A673 (cell line): ENCODE measurements around the gene MPPED2. TPM values are rescaled to one million over a fixed set of nuclear protein-coding genes. Genes with fewer than 3 reads are reported as not detected.

Experiments
- BruUV-seq: library from RNA; stranded (reverse); fragments of 400-500 nt; replicated peaks from 2 replicates; lab custom pipeline; 2021; lab: Mats Ljungman, UMichigan
- CTCF ChIA-PET: fragments of 300-600 bp; sonication (Branson Sonifier 250); formaldehyde crosslinking; loops from one replicate; lab custom pipeline; 2022; ENCODE audit warnings: antibody characterized with exemption; lab: Charles Lee
- POLR2A ChIA-PET: fragments of 300-600 bp; sonication (Branson Sonifier 250); formaldehyde crosslinking; loops from one replicate; lab custom pipeline; 2022; ENCODE audit warnings: antibody characterized with exemption; ENCODE audit not compliant: low non-redundant PET; lab: Charles Lee
- DNase-seq: peaks from one replicate; pipeline ENCODE4 v3.0.0-alpha.2; 2015; ENCODE audit warnings: low spot score
- H3K27ac ChIP-seq: fragments of 200-600 bp; sonication (generic); 2 replicates; pipeline ENCODE4 v1.5.1; 2016; ENCODE audit warnings: mixed run types, low read depth, mild to moderate bottlenecking, mixed read lengths, antibody characterized with exemption, low read length; ENCODE audit not compliant: poor library complexity, severe bottlenecking
- H3K27me3 ChIP-seq: fragments of 200-600 bp; sonication (generic); replicated peaks from 2 replicates; pipeline ENCODE4 v1.6.1; 2017; ENCODE audit warnings: mixed run types, low read depth, mild to moderate bottlenecking, mixed read lengths, antibody characterized with exemption, low read length; ENCODE audit not compliant: insufficient read depth, poor library complexity
- H3K36me3 ChIP-seq: fragments of 200-600 bp; sonication (generic); 2 replicates; pipeline ENCODE4 v1.6.1; 2016; ENCODE audit warnings: mixed run types, mild to moderate bottlenecking, mixed read lengths, antibody characterized with exemption, low read length; ENCODE audit not compliant: insufficient read depth, poor library complexity, severe bottlenecking
- H3K4me1 ChIP-seq: fragments of 200-600 bp; sonication (generic); 2 replicates; pipeline ENCODE4 v1.6.1; 2017; ENCODE audit warnings: mixed run types, mild to moderate bottlenecking, mixed read lengths, antibody characterized with exemption, low read length; ENCODE audit not compliant: insufficient read depth, poor library complexity, severe bottlenecking
- H3K4me3 ChIP-seq: fragments of 200-600 bp; sonication (generic); 2 replicates; pipeline ENCODE4 v1.5.1; 2016; ENCODE audit warnings: low read depth, mixed run types, mild to moderate bottlenecking, mixed read lengths, low read length; ENCODE audit not compliant: poor library complexity, severe bottlenecking
- H3K9me3 ChIP-seq: fragments of 200-600 bp; sonication (generic); 2 replicates; pipeline ENCODE4 v1.6.1; 2016; ENCODE audit warnings: mixed run types, low read depth, mild to moderate bottlenecking, mixed read lengths, antibody characterized with exemption, low read length; ENCODE audit not compliant: poor library complexity, severe bottlenecking
- CTCF ChIP-seq: fragments of 300-800, 200-600 bp; sonication (generic); conservative IDR thresholded peaks from 2 replicates; pipeline ENCODE4 v1.5.1; 2017; ENCODE audit warnings: low read depth, mild to moderate bottlenecking, antibody characterized with exemption, low read length, moderate library complexity, mixed read lengths
- EZH2 ChIP-seq: fragments of 200-600 bp; sonication (generic); IDR thresholded peaks from 2 replicates; pipeline ENCODE4 v1.6.1; 2017; ENCODE audit warnings: borderline replicate concordance, low read depth, mild to moderate bottlenecking, mixed read lengths, antibody characterized with exemption, low read length; ENCODE audit not compliant: poor library complexity, severe bottlenecking
- intact Hi-C: fragments of 100-400 bp; cut with micrococcal nuclease; formaldehyde crosslinking; loops from one replicate; pipeline ENCODE4 v1.10.0; 2022; ENCODE audit not compliant: unreplicated experiment
- total RNA-seq: library from RNA; stranded (reverse); gene quantifications from 2 replicates; pipeline ENCODE4 v1.2.3, GENCODE V29; 2021

The MPPED2 gene
- total RNA-seq, 1 experiment from 2014 or later = 2.0 TPM

DNA sequence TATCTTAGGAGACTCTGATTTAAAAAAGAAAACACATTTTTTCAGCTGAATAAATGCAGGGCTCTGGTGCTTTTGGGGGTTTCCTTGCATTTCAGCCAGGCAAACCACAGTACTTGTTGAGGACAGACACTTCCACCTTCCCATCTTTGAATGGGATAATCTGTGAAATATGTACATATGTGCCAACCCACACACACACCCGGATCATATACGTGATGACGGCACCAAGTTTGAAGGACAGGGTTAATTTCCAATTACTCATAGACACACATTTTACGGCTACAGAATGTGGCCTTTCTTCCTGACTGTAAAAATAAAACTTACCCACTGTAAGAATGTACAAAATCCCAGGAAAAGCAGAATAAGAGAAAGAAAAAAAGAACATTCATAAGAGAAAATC is 104.4 kb downstream of the MPPED2 start:
- Histone ChIP-seq H3K27me3 (peaks cover 8% of the 10 kb centered on the region), H3K27ac (no peak overlapping the region), H3K4me1 (no peaks in the 10 kb centered on the region), H3K4me3 (no peak overlapping the region), H3K36me3 (no peaks in the 10 kb centered on the region), H3K9me3 (no peaks in the 10 kb centered on the region)
- no TSS peak for BruUV-seq
- intact Hi-C loops = no loop called here
- POLR2A ChIA-PET = no interaction called here
- no peak for DNase-seq
- CTCF ChIA-PET = no interaction called here
- no peak for TF ChIP-seq CTCF
- no peak for TF ChIP-seq EZH2

- no peak for DNase-seq
- H3K4me3 ChIP-seq = no peak overlapping the region
- intact Hi-C loops = no loop called here
- BruUV-seq = no TSS peak
- no peak overlapping the region for H3K27ac ChIP-seq
- ChIA-PET CTCF (no interaction called here), POLR2A (no interaction called here)
- H3K27me3 ChIP-seq = peaks cover 8% of the 10 kb centered on the region
- TF ChIP-seq EZH2 = no peak
- TF ChIP-seq CTCF = no peak
- no peaks in the 10 kb centered on the region for H3K4me1 ChIP-seq
- no peaks in the 10 kb centered on the region for H3K36me3 ChIP-seq
- no peaks in the 10 kb centered on the region for H3K9me3 ChIP-seq
Measured at GRCh38 chr11:30481330-30481729, 104.8 kb downstream of the MPPED2 start.

- POLR2A ChIA-PET = no interaction called here
- Histone ChIP-seq H3K9me3 (no peaks in the 10 kb centered on the region), H3K27me3 (peaks cover 8% of the 10 kb centered on the region), H3K27ac (no peak overlapping the region), H3K4me1 (no peaks in the 10 kb centered on the region), H3K4me3 (no peak overlapping the region), H3K36me3 (no peaks in the 10 kb centered on the region)
- intact Hi-C loops = no loop called here
- BruUV-seq = no TSS peak
- CTCF ChIA-PET = no interaction called here
- no peak for DNase-seq
- TF ChIP-seq CTCF (no peak), EZH2 (no peak)
Measured at GRCh38 chr11:30479899-30480298, 106.3 kb downstream of the MPPED2 start.
